HepG2 (cell line): ENCODE measurements around the gene ARPIN. TPM values are rescaled to one million over a fixed set of nuclear protein-coding genes. Genes with fewer than 3 reads are reported as not detected.

ENCODE experiments used
- ATAC-seq: fragments of 200-7000 bp; cut with Tn5 transposase; 3 replicates; pipeline ENCODE4 v1.9.1; 2020; ENCODE audit warnings: mild to moderate bottlenecking, moderate library complexity
- BruUV-seq: library from RNA; stranded (reverse); fragments of 400-500 nt; replicated peaks from 2 replicates; lab custom pipeline; 2021; lab: Mats Ljungman, UMichigan
- CTCF ChIA-PET: fragments of 300-600 bp; formaldehyde crosslinking; extraction: SDS; loops from one replicate; lab custom pipeline; 2021; ENCODE audit warnings: low total read pairs, inconsistent platforms, low intra/inter-chr PET ratio; lab: Yijun Ruan, JAX
- POLR2A ChIA-PET: fragments of 350-600 bp; sonication (Branson Sonifier 250); formaldehyde crosslinking; loops from one replicate; lab custom pipeline; 2020; ENCODE audit warnings: antibody characterized with exemption, inconsistent platforms; lab: Yijun Ruan, JAX
- DNase-seq: peaks from one replicate; pipeline ENCODE4 v3.0.0-alpha.2; 2015; ENCODE audit warnings: low spot score
- FAIRE-seq: peaks from 3 replicates; lab custom pipeline; 2011; peaks lifted over from hg19 to GRCh38; lab: Jason Lieb, UNC
- H2AFZ ChIP-seq: one replicate; pipeline ENCODE4 v1.6.1; 2011; ENCODE audit warnings: low read length, inconsistent platforms
- H3K27ac ChIP-seq: fragments of 300-600 bp; 3 replicates; pipeline ENCODE4 v1.8.0; 2011; ENCODE audit warnings: mixed run types, mild to moderate bottlenecking, mixed read lengths, low read length, inconsistent platforms; ENCODE audit not compliant: insufficient read depth; ENCODE audit errors: extremely low read length
- H3K27me3 ChIP-seq, 2 experiments: fragments of 200-600 bp in 1 of 2; 2 replicates in 1 of 2; 3 replicates in 1 of 2; pipeline versions ENCODE4 v1.6.0 to v1.8.0; 2011; ENCODE audit warnings: low read length in 2 of 2, mild to moderate bottlenecking in 2 of 2, moderate library complexity in 2 of 2, inconsistent platforms in 1 of 2; ENCODE audit not compliant: insufficient read depth in 2 of 2, control insufficient read depth in 1 of 2
- H3K36me3 ChIP-seq, 2 experiments: fragments of 200-600 bp in 1 of 2; replicated peaks in 1 of 2; 2 replicates in 1 of 2; 3 replicates in 1 of 2; pipeline versions ENCODE4 v1.5.1 to v1.8.0; 2011; ENCODE audit warnings: low read length in 2 of 2, inconsistent platforms in 1 of 2; ENCODE audit not compliant: insufficient read depth in 2 of 2, control insufficient read depth in 1 of 2
- H3K4me1 ChIP-seq: 2 replicates; pipeline ENCODE4 v1.5.1; 2012; ENCODE audit warnings: low read length, inconsistent platforms; ENCODE audit not compliant: insufficient read depth
- H3K4me2 ChIP-seq: 2 replicates; pipeline ENCODE4 v1.6.0; 2011; ENCODE audit warnings: low read depth, low read length, inconsistent platforms
- H3K4me3 ChIP-seq, 3 experiments: fragments of 200-600 bp in 1 of 3; sonication (generic), shearing (Covaris generic) in 1 of 3; replicated peaks in 1 of 3; 2 replicates each; pipeline ENCODE4 v1.5.1; 2011 to 2016; ENCODE audit warnings: low read length in 3 of 3, inconsistent platforms in 2 of 3, low read depth in 2 of 3, mild to moderate bottlenecking in 2 of 3, control low read depth in 1 of 3, mixed read lengths in 1 of 3; ENCODE audit not compliant: insufficient read depth in 1 of 3
- H3K79me2 ChIP-seq: one replicate; pipeline ENCODE4 v1.6.1; 2011; ENCODE audit warnings: low read length, inconsistent platforms; ENCODE audit not compliant: insufficient read depth
- H3K9ac ChIP-seq: 2 replicates; pipeline ENCODE4 v1.6.0; 2011; ENCODE audit warnings: mild to moderate bottlenecking, low read depth, low read length, inconsistent platforms; ENCODE audit not compliant: insufficient read depth
- H3K9me3 ChIP-seq: 2 replicates; pipeline ENCODE4 v1.5.1; 2012; ENCODE audit warnings: mild to moderate bottlenecking, low read length
- H4K20me1 ChIP-seq: 2 replicates; pipeline ENCODE4 v1.6.0; 2011; ENCODE audit warnings: inconsistent platforms, mild to moderate bottlenecking, low read length, moderate library complexity; ENCODE audit not compliant: insufficient read depth
- CBX1 ChIP-seq: IDR thresholded peaks from one replicate; pipeline ENCODE4 v1.6.1; 2016; ENCODE audit warnings: antibody characterized with exemption, low read depth
- DNMT1 ChIP-seq: sonication (generic); formaldehyde crosslinking; IDR thresholded peaks from 2 replicates; pipeline ENCODE4 v1.5.1; 2020; ENCODE audit warnings: mild to moderate bottlenecking, missing genetic modification reagents
- HHEX ChIP-seq: IDR thresholded peaks from 2 replicates; pipeline ENCODE4 v1.6.1; 2016; ENCODE audit warnings: control low read depth
- ISX ChIP-seq: sonication (generic); formaldehyde crosslinking; conservative IDR thresholded peaks from 2 replicates; pipeline ENCODE4 v1.5.0; 2020; ENCODE audit warnings: missing genetic modification reagents
- MZF1 ChIP-seq: sonication (generic); formaldehyde crosslinking; IDR thresholded peaks from 2 replicates; pipeline ENCODE4 v1.8.1; 2023; ENCODE audit warnings: mild to moderate bottlenecking, missing genetic modification reagents, borderline replicate concordance
- RAD21 ChIP-seq: fragments of 450-650 bp; formaldehyde crosslinking; IDR thresholded peaks from 2 replicates; pipeline ENCODE4 v1.5.0; 2020; ENCODE audit warnings: mild to moderate bottlenecking
- RBM39 ChIP-seq: fragments of 200-400 bp; formaldehyde crosslinking; IDR thresholded peaks from one replicate; pipeline ENCODE4 v1.6.1; 2018; ENCODE audit warnings: antibody characterized with exemption, mild to moderate bottlenecking, low read depth, low read length; ENCODE audit not compliant: poor library complexity, severe bottlenecking
- SAFB2 ChIP-seq: sonication (generic); formaldehyde crosslinking; IDR thresholded peaks from 2 replicates; pipeline ENCODE4 v1.5.1; 2020; ENCODE audit warnings: missing genetic modification reagents, low read depth, mild to moderate bottlenecking, borderline replicate concordance
- SRSF9 ChIP-seq: fragments of 200-400 bp; formaldehyde crosslinking; IDR thresholded peaks from 2 replicates; pipeline ENCODE4 v1.6.1; 2018; ENCODE audit warnings: borderline replicate concordance, mild to moderate bottlenecking, low read depth, low read length; ENCODE audit not compliant: insufficient read depth, poor library complexity, severe bottlenecking
- ZNF569 ChIP-seq: sonication (generic); formaldehyde crosslinking; IDR thresholded peaks from 2 replicates; pipeline ENCODE4 v1.5.0; 2020; ENCODE audit warnings: mild to moderate bottlenecking, missing genetic modification reagents, moderate library complexity, borderline replicate concordance
- ZNF598 ChIP-seq: sonication (generic); formaldehyde crosslinking; IDR thresholded peaks from 2 replicates; pipeline ENCODE4 v1.5.1; 2020; ENCODE audit warnings: mild to moderate bottlenecking, missing genetic modification reagents, borderline replicate concordance
- ZNF674 ChIP-seq: sonication (generic); formaldehyde crosslinking; IDR thresholded peaks from 2 replicates; pipeline ENCODE4 v1.5.0; 2020; ENCODE audit warnings: low read depth, mild to moderate bottlenecking, missing genetic modification reagents
- ZNF775 ChIP-seq: sonication (generic); formaldehyde crosslinking; IDR thresholded peaks from 2 replicates; pipeline ENCODE4 v1.4.0; 2020; ENCODE audit warnings: missing genetic modification reagents, mild to moderate bottlenecking, moderate library complexity, borderline replicate concordance
- ZNF891 ChIP-seq: sonication (generic); formaldehyde crosslinking; IDR thresholded peaks from 2 replicates; pipeline ENCODE4 v1.5.0; 2020; ENCODE audit warnings: mild to moderate bottlenecking, missing genetic modification reagents
- WGBS: methylation state at CpG from one replicate; pipeline ENCODE4 v1.1.6; 2017; ENCODE audit warnings: low lambda C conversion rate; 5-methylcytosine and 5-hydroxymethylcytosine counted together
- in situ Hi-C: cut with HindIII; loops from 2 replicates; pipeline ENCODE4 v1.10.0; 2017; ENCODE audit warnings: low pct_unique_long_range_greater_than_20kb; ENCODE audit not compliant: extremely low pct_ligation_motif_present
- intact Hi-C: fragments of 100-400 bp; cut with micrococcal nuclease; formaldehyde crosslinking; loops from one replicate; pipeline ENCODE4 v1.10.0; 2022; ENCODE audit not compliant: unreplicated experiment
- polyA plus RNA-seq, 8 experiments: library from polyadenylated mRNA; depleted of rRNA in 3 of 8; stranded (reverse) in 7 of 8; unstranded in 1 of 8; fragments of >200 nt; fragmentation: Illumina TruSeq in 4 of 8; extraction: Trizol in 4 of 8; gene quantifications; 2 replicates each; pipeline versions ENCODE4 v1.2.1 to v1.2.3, GENCODE V29; 2011 to 2016; ENCODE audit warnings: low read depth in 4 of 8, missing spikeins in 1 of 8, mixed read lengths in 1 of 8; ENCODE audit not compliant: insufficient read depth in 1 of 8
- total RNA-seq, 5 experiments: library from RNA; depleted of rRNA; stranded (reverse); fragments of >200 nt; fragmentation: Illumina TruSeq; extraction: Trizol; gene quantifications; 2 replicates each; pipeline ENCODE4 v1.2.3, GENCODE V29; 2016; ENCODE audit warnings: low read depth in 1 of 5
- TF ChIP-seq, protein P1 (sequence below): sonication (generic); formaldehyde crosslinking; IDR thresholded peaks from 2 replicates; pipeline ENCODE4 v1.4.0; 2020; ENCODE audit warnings: missing genetic modification reagents
- TF ChIP-seq, protein P2 (sequence below): IDR thresholded peaks from 2 replicates; pipeline ENCODE4 v1.6.1; 2016; ENCODE audit warnings: low read depth, missing genetic modification reagents, missing compliant biosample characterization

Gene ARPIN
- total and polyA plus RNA-seq, 2 of the 13 experiments (the other 11 are each of a cell fraction or from before 2014, with no cell fraction given), result 2.8 to 5.0 TPM

DNA sequence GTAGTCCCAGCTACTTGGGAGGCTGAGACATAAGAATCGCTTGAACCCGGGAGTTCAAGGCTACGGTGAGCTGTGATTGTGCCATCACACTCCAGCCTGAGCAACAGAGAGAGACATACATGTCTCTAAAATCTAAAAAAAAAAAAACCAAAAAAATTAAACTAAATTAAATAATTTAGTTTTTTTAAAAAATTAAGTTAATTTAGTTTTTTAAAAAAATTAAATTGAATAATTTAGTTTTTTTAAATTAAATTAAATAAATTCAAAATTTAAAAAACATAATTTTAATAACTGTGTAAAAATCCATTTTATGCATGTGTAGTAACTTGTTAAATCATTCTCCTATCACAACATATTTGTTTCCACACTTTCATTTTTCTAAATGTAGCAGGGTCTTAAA is 20.1 kb upstream of the ARPIN start (continued):
- TF ChIP-seq, protein P1, sequence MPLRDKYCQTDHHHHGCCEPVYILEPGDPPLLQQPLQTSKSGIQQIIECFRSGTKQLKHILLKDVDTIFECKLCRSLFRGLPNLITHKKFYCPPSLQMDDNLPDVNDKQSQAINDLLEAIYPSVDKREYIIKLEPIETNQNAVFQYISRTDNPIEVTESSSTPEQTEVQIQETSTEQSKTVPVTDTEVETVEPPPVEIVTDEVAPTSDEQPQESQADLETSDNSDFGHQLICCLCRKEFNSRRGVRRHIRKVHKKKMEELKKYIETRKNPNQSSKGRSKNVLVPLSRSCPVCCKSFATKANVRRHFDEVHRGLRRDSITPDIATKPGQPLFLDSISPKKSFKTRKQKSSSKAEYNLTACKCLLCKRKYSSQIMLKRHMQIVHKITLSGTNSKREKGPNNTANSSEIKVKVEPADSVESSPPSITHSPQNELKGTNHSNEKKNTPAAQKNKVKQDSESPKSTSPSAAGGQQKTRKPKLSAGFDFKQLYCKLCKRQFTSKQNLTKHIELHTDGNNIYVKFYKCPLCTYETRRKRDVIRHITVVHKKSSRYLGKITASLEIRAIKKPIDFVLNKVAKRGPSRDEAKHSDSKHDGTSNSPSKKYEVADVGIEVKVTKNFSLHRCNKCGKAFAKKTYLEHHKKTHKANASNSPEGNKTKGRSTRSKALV (CRISPR knock-in tag), result no peak
- TF ChIP-seq RBM39 (no peak), CBX1 (no peak), ZNF569 (CRISPR knock-in tag) (no peak), ZNF598 (CRISPR knock-in tag) (no peak)

DNA sequence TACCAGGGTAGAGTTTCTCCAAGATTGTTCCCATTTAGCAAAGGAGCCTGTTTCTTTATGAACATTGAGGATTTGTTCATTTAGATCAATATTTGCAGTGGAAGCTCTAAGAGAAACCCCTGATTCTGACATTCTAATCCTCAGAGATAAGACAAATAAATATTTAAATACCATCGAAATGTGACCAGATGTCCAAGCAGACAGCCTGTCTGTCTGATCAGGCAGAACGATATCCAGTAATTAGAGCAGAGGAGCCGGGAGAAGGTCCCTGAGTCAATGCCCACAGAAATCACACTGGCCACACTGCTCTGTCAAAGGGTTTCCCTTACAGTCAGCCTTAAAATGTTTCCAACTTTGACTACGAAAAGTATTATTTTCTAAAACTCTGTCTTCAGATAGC is 15.7 kb upstream of the ARPIN start:
- no peaks in the 10 kb centered on the region for H3K9me3 ChIP-seq
- ChIA-PET CTCF (no interaction called here), POLR2A (no interaction called here)
- peaks cover 0 to 15% of the 10 kb centered on the region in 2 experiments; a peak in 2 of 5 replicates for H3K27me3 ChIP-seq
- no peaks in the 10 kb centered on the region for H3K36me3 ChIP-seq
- intact Hi-C loops, result no loop called here
- H2AFZ ChIP-seq, result no peak overlapping the region
- H4K20me1 ChIP-seq, result no peaks in the 10 kb centered on the region
- no peak overlapping the region for H3K4me3 ChIP-seq
- no peaks in the 10 kb centered on the region for H3K79me2 ChIP-seq
- no TSS peak for BruUV-seq
- in situ Hi-C loops, result no loop called here
- FAIRE-seq, result no peak
- H3K4me2 ChIP-seq, result no peak overlapping the region
- no peak overlapping the region for H3K27ac ChIP-seq
- peak; percentile 14 for DNase-seq
- H3K4me1 ChIP-seq, result peaks cover 13% of the 10 kb centered on the region
- 0% methylated on average over 4 of the region's 4 CpGs for WGBS
- H3K9ac ChIP-seq, result no peak overlapping the region
- no peak for ATAC-seq
- TF ChIP-seq ZNF891 (CRISPR knock-in tag), result no peak
- TF ChIP-seq ZNF674 (CRISPR knock-in tag), result no peak
- no peak for TF ChIP-seq SRSF9
- TF ChIP-seq HHEX (CRISPR knock-in tag), result no peak
- TF ChIP-seq RAD21 (CRISPR knock-in tag), result no peak
- TF ChIP-seq, protein P2, sequence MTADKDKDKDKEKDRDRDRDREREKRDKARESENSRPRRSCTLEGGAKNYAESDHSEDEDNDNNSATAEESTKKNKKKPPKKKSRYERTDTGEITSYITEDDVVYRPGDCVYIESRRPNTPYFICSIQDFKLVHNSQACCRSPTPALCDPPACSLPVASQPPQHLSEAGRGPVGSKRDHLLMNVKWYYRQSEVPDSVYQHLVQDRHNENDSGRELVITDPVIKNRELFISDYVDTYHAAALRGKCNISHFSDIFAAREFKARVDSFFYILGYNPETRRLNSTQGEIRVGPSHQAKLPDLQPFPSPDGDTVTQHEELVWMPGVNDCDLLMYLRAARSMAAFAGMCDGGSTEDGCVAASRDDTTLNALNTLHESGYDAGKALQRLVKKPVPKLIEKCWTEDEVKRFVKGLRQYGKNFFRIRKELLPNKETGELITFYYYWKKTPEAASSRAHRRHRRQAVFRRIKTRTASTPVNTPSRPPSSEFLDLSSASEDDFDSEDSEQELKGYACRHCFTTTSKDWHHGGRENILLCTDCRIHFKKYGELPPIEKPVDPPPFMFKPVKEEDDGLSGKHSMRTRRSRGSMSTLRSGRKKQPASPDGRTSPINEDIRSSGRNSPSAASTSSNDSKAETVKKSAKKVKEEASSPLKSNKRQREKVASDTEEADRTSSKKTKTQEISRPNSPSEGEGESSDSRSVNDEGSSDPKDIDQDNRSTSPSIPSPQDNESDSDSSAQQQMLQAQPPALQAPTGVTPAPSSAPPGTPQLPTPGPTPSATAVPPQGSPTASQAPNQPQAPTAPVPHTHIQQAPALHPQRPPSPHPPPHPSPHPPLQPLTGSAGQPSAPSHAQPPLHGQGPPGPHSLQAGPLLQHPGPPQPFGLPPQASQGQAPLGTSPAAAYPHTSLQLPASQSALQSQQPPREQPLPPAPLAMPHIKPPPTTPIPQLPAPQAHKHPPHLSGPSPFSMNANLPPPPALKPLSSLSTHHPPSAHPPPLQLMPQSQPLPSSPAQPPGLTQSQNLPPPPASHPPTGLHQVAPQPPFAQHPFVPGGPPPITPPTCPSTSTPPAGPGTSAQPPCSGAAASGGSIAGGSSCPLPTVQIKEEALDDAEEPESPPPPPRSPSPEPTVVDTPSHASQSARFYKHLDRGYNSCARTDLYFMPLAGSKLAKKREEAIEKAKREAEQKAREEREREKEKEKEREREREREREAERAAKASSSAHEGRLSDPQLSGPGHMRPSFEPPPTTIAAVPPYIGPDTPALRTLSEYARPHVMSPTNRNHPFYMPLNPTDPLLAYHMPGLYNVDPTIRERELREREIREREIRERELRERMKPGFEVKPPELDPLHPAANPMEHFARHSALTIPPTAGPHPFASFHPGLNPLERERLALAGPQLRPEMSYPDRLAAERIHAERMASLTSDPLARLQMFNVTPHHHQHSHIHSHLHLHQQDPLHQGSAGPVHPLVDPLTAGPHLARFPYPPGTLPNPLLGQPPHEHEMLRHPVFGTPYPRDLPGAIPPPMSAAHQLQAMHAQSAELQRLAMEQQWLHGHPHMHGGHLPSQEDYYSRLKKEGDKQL (CRISPR knock-in tag), result no peak
- no peak for TF ChIP-seq ISX
- TF ChIP-seq SAFB2, result no peak
- no peak for TF ChIP-seq MZF1 (CRISPR knock-in tag)
- TF ChIP-seq DNMT1, result no peak
- no peak for TF ChIP-seq ZNF775 (CRISPR knock-in tag)
